Coronary artery (tissue), 2 donors: ENCODE results near the gene AGPAT3.

Source experiments
- DNase-seq: peaks from one replicate; pipeline ENCODE4 v3.0.0-alpha.2; 2017; ENCODE audit warnings: low spot score
- H3K27ac ChIP-seq, 2 donors: fragments of 200-600 bp; sonication (generic); one replicate each; pipeline ENCODE4 v1.5.1; 2016 to 2019
- H3K4me3 ChIP-seq: fragments of 200-600 bp; sonication (generic); 2 replicates; pipeline ENCODE4 v1.5.1; 2016; ENCODE audit warnings: mild to moderate bottlenecking, moderate library complexity
- CTCF ChIP-seq: fragments of 200-600 bp; sonication (generic); IDR thresholded peaks from one replicate; pipeline ENCODE4 v1.5.1; 2019; ENCODE audit warnings: antibody characterized with exemption

The AGPAT3 gene

DNA sequence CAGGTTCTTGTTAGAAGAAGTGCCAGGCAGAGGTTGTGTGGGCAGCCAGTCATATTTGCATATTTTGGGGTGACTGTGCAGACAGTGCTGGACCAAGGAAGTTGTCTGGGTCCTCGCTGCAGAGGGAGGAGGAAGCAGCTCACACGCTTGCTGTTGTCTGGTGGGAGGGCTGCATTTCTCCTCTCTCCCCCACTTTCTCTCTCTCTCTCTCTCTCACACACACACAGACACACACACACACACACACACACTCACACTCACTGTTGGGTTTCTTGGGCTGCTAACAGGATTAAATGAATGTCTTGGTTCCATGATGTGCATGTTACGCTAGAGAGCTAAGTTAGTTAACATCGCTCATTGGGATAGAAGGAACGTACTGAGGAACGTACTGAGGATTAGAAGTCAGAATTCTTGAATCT is 72.9 kb downstream of the AGPAT3 start:
- TF ChIP-seq CTCF = no peak
- no peak for DNase-seq
- Histone ChIP-seq H3K27ac (no peak overlapping the region), H3K4me3 (no peak overlapping the region)

- no peak overlapping the region for H3K27ac ChIP-seq
- H3K4me3 ChIP-seq = peak overlapping the region; percentile 62
- TF ChIP-seq CTCF = peak; percentile 51
- DNase-seq = no peak
These were observed 73.9 kb downstream of the AGPAT3 start for GRCh38 chr21:43938751-43939442.

DNA sequence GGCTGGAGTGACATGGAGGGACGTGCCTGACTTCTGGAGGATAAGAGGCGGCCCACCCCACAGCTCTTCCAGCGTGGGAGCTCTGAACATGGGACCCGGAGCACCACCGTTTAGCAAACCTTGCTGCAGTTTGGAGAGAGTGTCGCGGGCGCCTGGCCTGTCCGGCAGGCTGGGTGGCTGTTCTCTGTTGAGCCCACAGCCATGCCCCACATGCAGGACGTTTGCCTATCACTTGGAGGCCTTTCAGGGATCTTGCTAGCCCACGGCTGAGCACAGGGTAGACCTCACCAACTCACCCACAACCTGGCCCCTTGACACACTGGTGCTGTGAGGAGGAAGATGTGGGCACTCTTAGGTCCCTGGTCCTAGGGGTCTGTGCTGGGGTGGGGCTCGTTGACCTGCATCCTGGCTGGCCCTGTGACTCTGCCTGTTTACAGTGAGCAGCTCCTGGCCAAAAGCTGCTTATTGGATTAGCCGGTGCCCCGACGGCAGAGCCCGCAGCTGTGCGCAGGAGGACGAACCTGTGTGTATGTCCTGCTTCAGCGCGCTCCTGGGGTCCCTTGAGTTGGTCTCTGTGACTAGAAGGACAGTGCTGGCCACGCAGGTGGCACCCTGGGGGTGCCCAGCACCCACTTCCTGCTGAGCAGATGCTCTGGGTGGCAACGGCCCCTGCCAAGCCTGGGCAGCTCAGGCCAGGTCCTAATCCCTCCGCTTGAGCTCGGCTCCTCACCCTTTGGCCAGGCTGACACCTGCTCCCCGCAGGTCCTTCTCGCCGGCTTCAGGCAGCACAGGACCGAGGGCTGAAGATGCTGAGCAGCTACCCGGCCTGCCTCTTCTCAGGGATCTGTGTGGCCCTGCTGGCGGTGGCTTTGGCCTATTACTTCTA is 74.7 kb downstream of the AGPAT3 start:
- DNase-seq = no peak
- TF ChIP-seq CTCF = no peak
- H3K27ac ChIP-seq = no peak overlapping the region
- H3K4me3 ChIP-seq = peak overlapping the region; percentile 62

- TF ChIP-seq CTCF = no peak
- Histone ChIP-seq H3K4me3 (no peak overlapping the region), H3K27ac (no peak overlapping the region)
- DNase-seq = no peak
These were observed 75.5 kb downstream of the AGPAT3 start for GRCh38 chr21:43940329-43941050.

- TF ChIP-seq CTCF = no peak
- Histone ChIP-seq H3K4me3 (no peak overlapping the region), H3K27ac (no peak overlapping the region)
- no peak for DNase-seq
These were observed 77.2 kb downstream of the AGPAT3 start for GRCh38 chr21:43942201-43942600.

GRCh38 chr21:43942621-43943020 is 77.6 kb downstream of the AGPAT3 start:
- Histone ChIP-seq H3K4me3 (no peak overlapping the region), H3K27ac (no peak overlapping the region)
- no peak for TF ChIP-seq CTCF
- DNase-seq = no peak
